ENCODE measurements around the gene HSD11B2.

Gene HSD11B2

DNA sequence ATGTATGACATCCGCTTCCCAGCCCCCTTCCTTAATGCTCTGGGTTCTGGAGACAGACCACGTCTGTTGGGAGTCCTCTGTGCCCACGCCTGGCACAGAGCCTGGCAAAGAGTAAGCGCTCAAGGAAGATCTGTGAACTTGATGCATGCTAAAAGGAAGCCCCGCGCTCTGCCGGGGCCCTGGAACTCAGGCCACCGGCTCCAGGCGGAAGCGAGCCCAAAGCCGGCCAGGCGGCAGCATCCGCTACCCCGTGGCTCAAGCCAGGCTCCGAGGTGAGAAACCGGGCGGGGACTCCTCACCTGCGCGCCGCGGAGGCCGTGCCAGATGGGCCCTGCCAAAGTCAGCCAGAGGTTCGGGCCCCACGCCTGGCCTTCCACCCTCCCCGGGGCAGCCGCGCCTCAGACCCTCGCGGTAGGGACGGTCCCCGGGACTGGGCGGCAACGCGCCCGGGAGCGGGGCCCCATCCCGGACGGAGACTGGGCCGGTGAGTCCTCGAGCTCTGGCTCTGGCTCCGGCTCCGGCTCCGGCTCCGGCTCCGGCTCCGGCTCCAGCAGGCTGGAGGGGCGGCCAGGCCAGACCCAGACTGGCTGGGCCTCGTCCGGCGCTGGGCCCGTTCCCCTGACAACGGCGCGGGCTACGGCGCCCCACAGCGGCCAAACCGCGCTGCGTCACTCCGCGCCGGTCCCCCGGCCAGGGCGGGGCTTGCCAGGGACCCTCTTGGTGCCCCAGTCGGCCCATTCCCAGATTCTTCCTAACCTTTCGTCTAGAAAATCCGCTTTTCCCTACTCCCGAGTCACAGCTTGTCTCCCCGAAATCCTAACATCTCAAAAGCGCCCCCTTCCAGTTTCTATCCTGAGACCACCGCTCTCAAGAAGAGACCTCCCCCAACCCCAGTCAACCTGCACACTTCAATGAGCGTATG, 14.8 kb upstream of the HSD11B2 start, which contains the start of gene ZDHHC1 (continued):
- TF ChIP-seq ZNF518A (tag by site-specific recombination; conservative IDR thresholded peaks at IDR 0.05; ENCODE audit: low read depth) (no peak), TRIM28 (IDR thresholded peaks at IDR 0.05; ENCODE audit: borderline replicate concordance, low read length) (no peak), ZBTB20 (tag by site-specific recombination; IDR thresholded peaks at IDR 0.05) (peak; percentile 95), ZNF792 (tag by site-specific recombination; IDR thresholded peaks at IDR 0.05) (no peak), GLIS2 (tag by site-specific recombination; IDR thresholded peaks at IDR 0.05) (peak; percentile 40; the same call in 1 of the 2 replicates), ZNF530 (tag by site-specific recombination; IDR thresholded peaks at IDR 0.05; ENCODE audit: low read depth) (no peak), ZNF830 (tag by site-specific recombination; IDR thresholded peaks at IDR 0.05; ENCODE audit: low read depth) (no peak), MEIS1 (CRISPR knock-in tag; IDR thresholded peaks at IDR 0.05; ENCODE audit: borderline replicate concordance) (no peak), ZNF394 (tag by site-specific recombination; IDR thresholded peaks at IDR 0.05; ENCODE audit: borderline replicate concordance) (no peak), MYNN (tag by site-specific recombination; IDR thresholded peaks at IDR 0.05; ENCODE audit: borderline replicate concordance) (no peak), ZNF248 (tag by site-specific recombination; IDR thresholded peaks at IDR 0.05) (no peak), PRDM1 (tag by site-specific recombination; IDR thresholded peaks at IDR 0.05) (no peak), HOXA7 (CRISPR knock-in tag; IDR thresholded peaks at IDR 0.05; ENCODE audit: borderline replicate concordance) (0 out of 2 replicates have a peak, but pooled peaks have one; percentile 51), ZNF48 (tag by site-specific recombination; IDR thresholded peaks at IDR 0.05) (no peak), PRDM10 (tag by site-specific recombination; IDR thresholded peaks at IDR 0.05) (0 out of 2 replicates have a peak, but pooled peaks have one; percentile 30), ZNF600 (tag by site-specific recombination; IDR thresholded peaks at IDR 0.05) (peak; percentile 93), ZNF558 (tag by site-specific recombination; IDR thresholded peaks at IDR 0.05) (no peak), SP7 (tag by site-specific recombination; IDR thresholded peaks at IDR 0.05) (0 out of 2 replicates have a peak, but pooled peaks have one; percentile 34)
- TF ChIP-seq, protein P1, sequence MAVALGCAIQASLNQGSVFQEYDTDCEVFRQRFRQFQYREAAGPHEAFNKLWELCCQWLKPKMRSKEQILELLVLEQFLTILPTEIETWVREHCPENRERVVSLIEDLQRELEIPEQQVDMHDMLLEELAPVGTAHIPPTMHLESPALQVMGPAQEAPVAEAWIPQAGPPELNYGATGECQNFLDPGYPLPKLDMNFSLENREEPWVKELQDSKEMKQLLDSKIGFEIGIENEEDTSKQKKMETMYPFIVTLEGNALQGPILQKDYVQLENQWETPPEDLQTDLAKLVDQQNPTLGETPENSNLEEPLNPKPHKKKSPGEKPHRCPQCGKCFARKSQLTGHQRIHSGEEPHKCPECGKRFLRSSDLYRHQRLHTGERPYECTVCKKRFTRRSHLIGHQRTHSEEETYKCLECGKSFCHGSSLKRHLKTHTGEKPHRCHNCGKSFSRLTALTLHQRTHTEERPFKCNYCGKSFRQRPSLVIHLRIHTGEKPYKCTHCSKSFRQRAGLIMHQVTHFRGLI (tag by site-specific recombination; IDR thresholded peaks at IDR 0.05) = peak; percentile 58; the same call in 1 of the 2 replicates
- TF ChIP-seq, protein P2, sequence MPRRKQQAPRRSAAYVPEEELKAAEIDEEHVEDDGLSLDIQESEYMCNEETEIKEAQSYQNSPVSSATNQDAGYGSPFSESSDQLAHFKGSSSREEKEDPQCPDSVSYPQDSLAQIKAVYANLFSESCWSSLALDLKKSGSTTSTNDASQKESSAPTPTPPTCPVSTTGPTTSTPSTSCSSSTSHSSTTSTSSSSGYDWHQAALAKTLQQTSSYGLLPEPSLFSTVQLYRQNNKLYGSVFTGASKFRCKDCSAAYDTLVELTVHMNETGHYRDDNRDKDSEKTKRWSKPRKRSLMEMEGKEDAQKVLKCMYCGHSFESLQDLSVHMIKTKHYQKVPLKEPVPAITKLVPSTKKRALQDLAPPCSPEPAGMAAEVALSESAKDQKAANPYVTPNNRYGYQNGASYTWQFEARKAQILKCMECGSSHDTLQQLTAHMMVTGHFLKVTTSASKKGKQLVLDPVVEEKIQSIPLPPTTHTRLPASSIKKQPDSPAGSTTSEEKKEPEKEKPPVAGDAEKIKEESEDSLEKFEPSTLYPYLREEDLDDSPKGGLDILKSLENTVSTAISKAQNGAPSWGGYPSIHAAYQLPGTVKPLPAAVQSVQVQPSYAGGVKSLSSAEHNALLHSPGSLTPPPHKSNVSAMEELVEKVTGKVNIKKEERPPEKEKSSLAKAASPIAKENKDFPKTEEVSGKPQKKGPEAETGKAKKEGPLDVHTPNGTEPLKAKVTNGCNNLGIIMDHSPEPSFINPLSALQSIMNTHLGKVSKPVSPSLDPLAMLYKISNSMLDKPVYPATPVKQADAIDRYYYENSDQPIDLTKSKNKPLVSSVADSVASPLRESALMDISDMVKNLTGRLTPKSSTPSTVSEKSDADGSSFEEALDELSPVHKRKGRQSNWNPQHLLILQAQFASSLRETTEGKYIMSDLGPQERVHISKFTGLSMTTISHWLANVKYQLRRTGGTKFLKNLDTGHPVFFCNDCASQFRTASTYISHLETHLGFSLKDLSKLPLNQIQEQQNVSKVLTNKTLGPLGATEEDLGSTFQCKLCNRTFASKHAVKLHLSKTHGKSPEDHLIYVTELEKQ (tag by site-specific recombination; IDR thresholded peaks at IDR 0.05; ENCODE audit: borderline replicate concordance) = no peak
- TF ChIP-seq, protein P3, sequence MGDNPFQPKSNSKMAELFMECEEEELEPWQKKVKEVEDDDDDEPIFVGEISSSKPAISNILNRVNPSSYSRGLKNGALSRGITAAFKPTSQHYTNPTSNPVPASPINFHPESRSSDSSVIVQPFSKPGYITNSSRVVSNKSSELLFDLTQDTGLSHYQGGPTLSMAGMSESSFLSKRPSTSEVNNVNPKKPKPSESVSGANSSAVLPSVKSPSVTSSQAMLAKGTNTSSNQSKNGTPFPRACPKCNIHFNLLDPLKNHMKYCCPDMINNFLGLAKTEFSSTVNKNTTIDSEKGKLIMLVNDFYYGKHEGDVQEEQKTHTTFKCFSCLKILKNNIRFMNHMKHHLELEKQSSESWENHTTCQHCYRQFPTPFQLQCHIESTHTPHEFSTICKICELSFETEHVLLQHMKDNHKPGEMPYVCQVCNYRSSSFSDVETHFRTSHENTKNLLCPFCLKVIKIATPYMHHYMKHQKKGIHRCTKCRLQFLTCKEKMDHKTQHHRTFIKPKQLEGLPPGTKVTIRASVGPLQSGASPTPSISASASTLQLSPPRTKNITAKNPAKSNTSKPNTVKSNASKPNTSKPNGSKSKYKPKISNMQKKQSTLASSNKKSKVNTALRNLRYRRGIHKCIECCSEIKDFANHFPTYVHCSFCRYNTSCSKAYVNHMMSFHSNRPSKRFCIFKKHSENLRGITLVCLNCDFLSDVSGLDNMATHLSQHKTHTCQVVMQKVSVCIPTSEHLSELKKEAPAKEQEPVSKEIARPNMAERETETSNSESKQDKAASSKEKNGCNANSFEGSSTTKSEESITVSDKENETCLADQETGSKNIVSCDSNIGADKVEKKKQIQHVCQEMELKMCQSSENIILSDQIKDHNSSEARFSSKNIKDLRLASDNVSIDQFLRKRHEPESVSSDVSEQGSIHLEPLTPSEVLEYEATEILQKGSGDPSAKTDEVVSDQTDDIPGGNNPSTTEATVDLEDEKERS (tag by site-specific recombination; IDR thresholded peaks at IDR 0.05) = no peak

Measured in HEK293 (cell line).